ENCODE results near the gene PDIA4. TPM values are rescaled to one million over a fixed set of nuclear protein-coding genes. Genes with fewer than 3 reads are reported as not detected.
"Not testable (repeated sequence)": the region's sequence is repeated elsewhere in the genome, so short reads cannot be mapped to it uniquely, and the experiment has no call there.

The PDIA4 gene
- total and polyA plus RNA-seq, 9 donors = 62.9 to 114 (median 78.5) TPM

GRCh38 chr7:149021725-149022062, 6.6 kb downstream of the PDIA4 start:
- no peak for DNase-seq
- Histone ChIP-seq H3K27ac (ENCODE audit: low read length) (no peak overlapping the region), H3K36me3 (ENCODE audit: control insufficient read depth, insufficient read depth, low read length) (peaks cover 40% of the 10 kb centered on the region), H3K9me3 (replicated peaks; ENCODE audit: control insufficient read depth, low read depth, low read length) (no peaks in the 10 kb centered on the region), H3K4me1 (ENCODE audit: control insufficient read depth, insufficient read depth, low read length) (peaks cover 4% of the 10 kb centered on the region), H3K4me3 (ENCODE audit: low read length) (no peak overlapping the region), H3K27me3 (ENCODE audit: control insufficient read depth, insufficient read depth, low read length) (no peaks in the 10 kb centered on the region)
- 67% methylated on average over 12 of the region's 12 CpGs for WGBS (ENCODE audit: insufficient coverage)

DNA sequence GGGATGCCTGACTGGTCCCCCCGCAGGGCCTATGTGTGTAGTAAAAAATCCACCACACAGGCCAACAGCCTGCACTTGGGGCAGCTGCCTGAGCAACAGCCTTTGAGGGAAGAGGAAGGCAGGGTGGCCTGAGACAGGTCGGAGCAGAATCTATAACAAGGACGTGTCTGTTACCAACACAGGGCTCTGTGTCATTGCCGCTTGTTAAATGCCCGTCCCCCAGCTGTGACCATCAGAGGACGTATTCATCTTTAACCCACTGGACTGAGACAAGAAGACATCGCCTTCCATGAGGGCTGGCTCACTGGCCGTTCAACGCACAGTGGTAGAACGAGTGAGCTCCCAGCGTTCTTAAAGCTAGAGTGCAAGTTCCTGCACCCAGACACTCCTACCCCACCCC, 7.8 kb downstream of the PDIA4 start:
- H3K27me3 ChIP-seq (ENCODE audit: control insufficient read depth, insufficient read depth, low read length) = no peaks in the 10 kb centered on the region
- H3K36me3 ChIP-seq (ENCODE audit: control insufficient read depth, insufficient read depth, low read length) = peaks cover 46% of the 10 kb centered on the region
- H3K9me3 ChIP-seq (replicated peaks; ENCODE audit: control insufficient read depth, low read depth, low read length) = no peaks in the 10 kb centered on the region
- H3K4me3 ChIP-seq (ENCODE audit: low read length) = no peak overlapping the region
- no peak overlapping the region for H3K27ac ChIP-seq (ENCODE audit: low read length)
- WGBS (ENCODE audit: insufficient coverage) = 88% methylated on average over 9 of the region's 11 CpGs
- no peak for DNase-seq
- H3K4me1 ChIP-seq (ENCODE audit: control insufficient read depth, insufficient read depth, low read length) = no peaks in the 10 kb centered on the region

- Histone ChIP-seq H3K27ac (ENCODE audit: low read length) (no peak overlapping the region), H3K36me3 (ENCODE audit: control insufficient read depth, insufficient read depth, low read length) (peaks cover 66% of the 10 kb centered on the region)
- WGBS (ENCODE audit: insufficient coverage) = 100% methylated on average over 2 of the region's 7 CpGs
Measured at GRCh38 chr7:149016876-149017275, 11.4 kb downstream of the PDIA4 start.

DNA sequence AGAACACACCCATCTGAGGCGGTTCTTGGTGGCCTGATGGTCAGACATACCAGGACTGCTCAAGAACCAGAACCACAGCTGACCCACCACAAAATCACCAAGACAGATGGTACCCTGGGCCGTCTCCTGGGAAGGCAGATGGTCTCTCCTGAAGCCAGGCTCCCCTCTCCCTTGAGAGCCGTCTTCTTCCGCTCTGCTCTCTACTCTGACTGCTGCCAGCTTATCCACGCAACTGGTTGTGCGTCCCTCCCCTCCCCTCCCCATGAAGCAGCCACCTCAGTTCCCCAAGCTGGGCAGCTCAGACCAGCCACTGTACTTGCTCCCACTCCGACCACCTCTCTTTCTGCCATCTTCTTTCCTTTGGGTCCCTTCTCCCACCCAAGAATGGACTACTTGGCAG, 14.0 kb downstream of the PDIA4 start:
- H3K27ac ChIP-seq (ENCODE audit: low read length) = no peak overlapping the region
- no peak overlapping the region for H3K4me3 ChIP-seq (ENCODE audit: low read length)
- DNase-seq = no peak
- WGBS (ENCODE audit: insufficient coverage) = 95% methylated on average over 7 of the region's 7 CpGs
- peaks cover 77% of the 10 kb centered on the region for H3K36me3 ChIP-seq (ENCODE audit: control insufficient read depth, insufficient read depth, low read length)
- H3K9me3 ChIP-seq (replicated peaks; ENCODE audit: control insufficient read depth, low read depth, low read length) = no peaks in the 10 kb centered on the region
- H3K4me1 ChIP-seq (ENCODE audit: control insufficient read depth, insufficient read depth, low read length) = no peaks in the 10 kb centered on the region
- H3K27me3 ChIP-seq (ENCODE audit: control insufficient read depth, insufficient read depth, low read length) = no peaks in the 10 kb centered on the region

More at GRCh38 chr7:149016876-149017275, 11.4 kb downstream of the PDIA4 start:
- no peak overlapping the region for H3K4me3 ChIP-seq (ENCODE audit: low read length)
- H3K9me3 ChIP-seq (replicated peaks; ENCODE audit: control insufficient read depth, low read depth, low read length) = no peaks in the 10 kb centered on the region
- DNase-seq = no peak
- H3K4me1 ChIP-seq (ENCODE audit: control insufficient read depth, insufficient read depth, low read length) = no peaks in the 10 kb centered on the region
- H3K27me3 ChIP-seq (ENCODE audit: control insufficient read depth, insufficient read depth, low read length) = no peaks in the 10 kb centered on the region

DNA sequence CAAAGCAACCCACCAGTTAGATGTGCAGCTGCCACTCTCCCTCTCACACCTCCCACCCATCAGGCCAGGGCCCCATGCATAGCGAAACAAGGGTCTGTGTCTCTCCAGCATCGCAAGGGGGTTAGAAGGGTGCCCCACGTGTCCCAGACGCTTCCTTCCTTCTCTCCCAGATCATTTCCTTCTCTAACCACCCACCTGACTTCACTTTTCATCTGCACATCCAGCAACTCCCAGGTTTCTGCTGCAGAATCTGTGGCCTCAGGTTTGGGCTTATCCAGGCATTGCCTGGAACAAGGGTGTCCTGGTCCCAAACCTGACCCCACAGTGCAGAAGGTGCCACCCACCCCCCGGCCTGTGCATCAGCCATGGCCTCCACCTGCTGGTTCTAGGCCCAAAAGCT, 14.4 kb downstream of the PDIA4 start:
- DNase-seq = no peak
- Histone ChIP-seq H3K27me3 (ENCODE audit: control insufficient read depth, insufficient read depth, low read length) (no peaks in the 10 kb centered on the region), H3K4me1 (ENCODE audit: control insufficient read depth, insufficient read depth, low read length) (no peaks in the 10 kb centered on the region), H3K4me3 (ENCODE audit: low read length) (no peak overlapping the region), H3K36me3 (ENCODE audit: control insufficient read depth, insufficient read depth, low read length) (peaks cover 73% of the 10 kb centered on the region), H3K9me3 (replicated peaks; ENCODE audit: control insufficient read depth, low read depth, low read length) (no peaks in the 10 kb centered on the region), H3K27ac (ENCODE audit: low read length) (no peak overlapping the region)
- 76% methylated on average over 5 of the region's 5 CpGs for WGBS (ENCODE audit: insufficient coverage)

GRCh38 chr7:149012730-149013129, 15.6 kb downstream of the PDIA4 start:
- not testable (repeated sequence) for DNase-seq; H3K4me1 ChIP-seq (ENCODE audit: control insufficient read depth, insufficient read depth, low read length); H3K27ac ChIP-seq (ENCODE audit: low read length); H3K9me3 ChIP-seq (replicated peaks; ENCODE audit: control insufficient read depth, low read depth, low read length); H3K27me3 ChIP-seq (ENCODE audit: control insufficient read depth, insufficient read depth, low read length); H3K4me3 ChIP-seq (ENCODE audit: low read length)
- WGBS (ENCODE audit: insufficient coverage) = 91% methylated on average over 4 of the region's 12 CpGs
- peaks cover 73% of the 10 kb centered on the region for H3K36me3 ChIP-seq (ENCODE audit: control insufficient read depth, insufficient read depth, low read length)

- Histone ChIP-seq H3K4me1 (ENCODE audit: control insufficient read depth, insufficient read depth, low read length) (no peaks in the 10 kb centered on the region), H3K36me3 (ENCODE audit: control insufficient read depth, insufficient read depth, low read length) (peaks cover 78% of the 10 kb centered on the region)
- WGBS (ENCODE audit: insufficient coverage) = 84% methylated on average over 8 of the region's 8 CpGs
Measured at GRCh38 chr7:149011491-149011890, 16.8 kb downstream of the PDIA4 start.

GRCh38 chr7:149010451-149010850, 17.9 kb downstream of the PDIA4 start:
- peaks cover 83% of the 10 kb centered on the region for H3K36me3 ChIP-seq (ENCODE audit: control insufficient read depth, insufficient read depth, low read length)
- WGBS (ENCODE audit: insufficient coverage) = 100% methylated on average over 4 of the region's 5 CpGs
- DNase-seq = no peak
- no peaks in the 10 kb centered on the region for H3K27me3 ChIP-seq (ENCODE audit: control insufficient read depth, insufficient read depth, low read length)
- H3K9me3 ChIP-seq (replicated peaks; ENCODE audit: control insufficient read depth, low read depth, low read length) = no peaks in the 10 kb centered on the region
- no peaks in the 10 kb centered on the region for H3K4me1 ChIP-seq (ENCODE audit: control insufficient read depth, insufficient read depth, low read length)
- no peak overlapping the region for H3K27ac ChIP-seq (ENCODE audit: low read length)
- H3K4me3 ChIP-seq (ENCODE audit: low read length) = no peak overlapping the region

More at GRCh38 chr7:149011491-149011890, 16.8 kb downstream of the PDIA4 start:
- Histone ChIP-seq H3K4me3 (ENCODE audit: low read length) (no peak overlapping the region), H3K9me3 (replicated peaks; ENCODE audit: control insufficient read depth, low read depth, low read length) (no peaks in the 10 kb centered on the region), H3K27me3 (ENCODE audit: control insufficient read depth, insufficient read depth, low read length) (no peaks in the 10 kb centered on the region), H3K27ac (ENCODE audit: low read length) (no peak overlapping the region)
- DNase-seq = no peak

DNA sequence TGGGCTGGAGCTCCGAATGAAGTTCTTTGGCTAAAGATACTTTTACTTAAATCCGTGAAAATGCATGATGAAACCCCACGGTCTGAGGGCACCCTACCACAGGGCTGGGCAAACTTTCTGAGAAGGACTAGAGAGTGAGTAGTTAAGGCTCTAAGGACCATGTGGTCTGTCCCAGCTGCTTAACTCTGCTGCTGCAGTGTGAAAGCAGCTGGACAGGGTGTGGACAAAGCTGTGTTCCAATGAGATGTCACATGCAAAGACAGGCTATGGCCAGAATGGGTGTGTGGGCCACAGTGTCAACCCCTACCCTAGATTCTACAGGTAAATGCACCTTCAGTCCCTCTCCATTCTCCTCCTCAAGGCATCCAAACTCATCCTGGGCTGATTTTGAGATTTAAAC, 18.8 kb downstream of the PDIA4 start:
- H3K27ac ChIP-seq (ENCODE audit: low read length) = no peak overlapping the region
- H3K27me3 ChIP-seq (ENCODE audit: control insufficient read depth, insufficient read depth, low read length) = no peaks in the 10 kb centered on the region
- no peak for DNase-seq
- H3K36me3 ChIP-seq (ENCODE audit: control insufficient read depth, insufficient read depth, low read length) = peaks cover 83% of the 10 kb centered on the region
- H3K4me3 ChIP-seq (ENCODE audit: low read length) = no peak overlapping the region
- 83% methylated on average over 1 of the region's 3 CpGs for WGBS (ENCODE audit: insufficient coverage)
- H3K9me3 ChIP-seq (replicated peaks; ENCODE audit: control insufficient read depth, low read depth, low read length) = no peaks in the 10 kb centered on the region
- no peaks in the 10 kb centered on the region for H3K4me1 ChIP-seq (ENCODE audit: control insufficient read depth, insufficient read depth, low read length)

- Histone ChIP-seq H3K4me3 (ENCODE audit: low read length) (no peak overlapping the region), H3K4me1 (ENCODE audit: control insufficient read depth, insufficient read depth, low read length) (no peaks in the 10 kb centered on the region), H3K9me3 (replicated peaks; ENCODE audit: control insufficient read depth, low read depth, low read length) (no peaks in the 10 kb centered on the region), H3K27ac (ENCODE audit: low read length) (no peak overlapping the region), H3K36me3 (ENCODE audit: control insufficient read depth, insufficient read depth, low read length) (peaks cover 86% of the 10 kb centered on the region), H3K27me3 (ENCODE audit: control insufficient read depth, insufficient read depth, low read length) (no peaks in the 10 kb centered on the region)
- DNase-seq = no peak
- WGBS (ENCODE audit: insufficient coverage) = 74% methylated on average over 5 of the region's 6 CpGs
Measured at GRCh38 chr7:149007611-149008010, 20.7 kb downstream of the PDIA4 start.

DNA sequence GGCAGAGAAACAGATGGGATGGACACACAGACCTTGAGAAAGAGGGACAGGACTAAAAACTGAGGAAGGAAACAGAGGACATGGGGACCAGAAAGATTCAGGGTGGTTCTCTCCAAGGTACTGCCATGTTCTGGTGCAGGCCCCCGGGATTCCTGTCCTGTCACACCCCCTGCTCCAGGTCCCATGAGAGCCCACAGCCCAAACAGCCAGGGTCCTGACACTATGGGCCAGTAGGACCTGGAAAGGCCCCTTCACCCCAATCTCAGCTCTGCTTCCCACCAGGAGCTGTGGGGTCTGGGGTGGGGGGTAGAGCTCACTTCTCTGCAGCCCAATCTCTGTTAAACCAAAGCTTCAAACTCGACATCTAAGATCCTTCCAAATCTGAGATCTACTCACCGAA, 21.2 kb downstream of the PDIA4 start:
- no CpG with 5 or more reads among the region's 3 CpGs for WGBS (ENCODE audit: insufficient coverage)
- peaks cover 86% of the 10 kb centered on the region for H3K36me3 ChIP-seq (ENCODE audit: control insufficient read depth, insufficient read depth, low read length)
- DNase-seq = no peak

More for the DNA sequence above, 21.2 kb downstream of the PDIA4 start:
- Histone ChIP-seq H3K27ac (ENCODE audit: low read length) (no peak overlapping the region), H3K4me3 (ENCODE audit: low read length) (no peak overlapping the region), H3K4me1 (ENCODE audit: control insufficient read depth, insufficient read depth, low read length) (no peaks in the 10 kb centered on the region), H3K27me3 (ENCODE audit: control insufficient read depth, insufficient read depth, low read length) (no peaks in the 10 kb centered on the region), H3K9me3 (replicated peaks; ENCODE audit: control insufficient read depth, low read depth, low read length) (no peaks in the 10 kb centered on the region)

Measured in muscle of leg (tissue), 11 donors.